ENCODE measurements around the gene PCOLCE2. TPM values are rescaled to one million over a fixed set of nuclear protein-coding genes. Genes with fewer than 3 reads are reported as not detected.

PCOLCE2 gene
- total RNA-seq, 1 experiment from 2014 or later, result 14.6 TPM

GRCh38 chr3:142934887-142935269, 46.0 kb upstream of the PCOLCE2 start:
- POLR2A ChIA-PET, result no interaction called here
- no peak for TF ChIP-seq POLR2AphosphoS5 (IDR thresholded peaks at IDR 0.05; ENCODE audit: low read depth, low read length)
- TF ChIP-seq, protein P1, sequence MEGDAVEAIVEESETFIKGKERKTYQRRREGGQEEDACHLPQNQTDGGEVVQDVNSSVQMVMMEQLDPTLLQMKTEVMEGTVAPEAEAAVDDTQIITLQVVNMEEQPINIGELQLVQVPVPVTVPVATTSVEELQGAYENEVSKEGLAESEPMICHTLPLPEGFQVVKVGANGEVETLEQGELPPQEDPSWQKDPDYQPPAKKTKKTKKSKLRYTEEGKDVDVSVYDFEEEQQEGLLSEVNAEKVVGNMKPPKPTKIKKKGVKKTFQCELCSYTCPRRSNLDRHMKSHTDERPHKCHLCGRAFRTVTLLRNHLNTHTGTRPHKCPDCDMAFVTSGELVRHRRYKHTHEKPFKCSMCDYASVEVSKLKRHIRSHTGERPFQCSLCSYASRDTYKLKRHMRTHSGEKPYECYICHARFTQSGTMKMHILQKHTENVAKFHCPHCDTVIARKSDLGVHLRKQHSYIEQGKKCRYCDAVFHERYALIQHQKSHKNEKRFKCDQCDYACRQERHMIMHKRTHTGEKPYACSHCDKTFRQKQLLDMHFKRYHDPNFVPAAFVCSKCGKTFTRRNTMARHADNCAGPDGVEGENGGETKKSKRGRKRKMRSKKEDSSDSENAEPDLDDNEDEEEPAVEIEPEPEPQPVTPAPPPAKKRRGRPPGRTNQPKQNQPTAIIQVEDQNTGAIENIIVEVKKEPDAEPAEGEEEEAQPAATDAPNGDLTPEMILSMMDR (IDR thresholded peaks at IDR 0.05), result no peak
- TF ChIP-seq TCF7L2 (IDR thresholded peaks at IDR 0.05; ENCODE audit: low read depth, low read length), result no peak
- no TSS peak for BruUV-seq (replicated peaks)
- Histone ChIP-seq H3K27me3 (ENCODE audit: control insufficient read depth, insufficient read depth, low read length) (no peaks in the 10 kb centered on the region), H3K36me3 (ENCODE audit: control insufficient read depth, insufficient read depth, low read length) (no peaks in the 10 kb centered on the region), H3K27ac (ENCODE audit: low read length) (no peak overlapping the region), H3K4me3 (ENCODE audit: low read depth in 2 of 2, low read length in 2 of 2) (no peak overlapping the region), H3K4me1 (ENCODE audit: control insufficient read depth, insufficient read depth, low read length) (no peaks in the 10 kb centered on the region), H3K9me3 (ENCODE audit: control insufficient read depth, insufficient read depth, low read depth, low read length) (no peaks in the 10 kb centered on the region)
- CTCF ChIA-PET, result no interaction called here
- intact Hi-C loops (cut with micrococcal nuclease; ENCODE audit: unreplicated experiment) (no loop called here), in situ Hi-C loops (cut with HindIII; ENCODE audit: low pct_unique_long_range_greater_than_20kb, low sequenced_read_pairs) (no loop called here)
- ATAC-seq (no peak), DNase-seq (ENCODE audit: low read depth, low spot score) (no peak)

GRCh38 chr3:142934128-142934886, 45.4 kb upstream of the PCOLCE2 start:
- Histone ChIP-seq H3K27me3 (ENCODE audit: control insufficient read depth, insufficient read depth, low read length) (no peaks in the 10 kb centered on the region), H3K27ac (ENCODE audit: low read length) (no peak overlapping the region), H3K4me1 (ENCODE audit: control insufficient read depth, insufficient read depth, low read length) (no peaks in the 10 kb centered on the region), H3K4me3 (ENCODE audit: low read depth in 2 of 2, low read length in 2 of 2) (no peak overlapping the region), H3K9me3 (ENCODE audit: control insufficient read depth, insufficient read depth, low read depth, low read length) (no peaks in the 10 kb centered on the region), H3K36me3 (ENCODE audit: control insufficient read depth, insufficient read depth, low read length) (no peaks in the 10 kb centered on the region)
- ATAC-seq, result no peak
- ChIA-PET POLR2A (interaction anchor here (0.6 kb wide), 1 partner anchor 40 kb away, joined by 3 read pairs; no protein-coding TSS in a partner anchor), CTCF (no interaction called here)
- BruUV-seq (replicated peaks), result no TSS peak
- intact Hi-C loops (cut with micrococcal nuclease; ENCODE audit: unreplicated experiment) (no loop called here), in situ Hi-C loops (cut with HindIII; ENCODE audit: low pct_unique_long_range_greater_than_20kb, low sequenced_read_pairs) (no loop called here)
- no peak for DNase-seq (ENCODE audit: low read depth, low spot score)
- TF ChIP-seq SIN3A (IDR thresholded peaks at IDR 0.05; ENCODE audit: borderline replicate concordance, insufficient read depth, low read depth, low read length) (no peak), TCF7L2 (IDR thresholded peaks at IDR 0.05; ENCODE audit: low read depth, low read length) (no peak), POLR2AphosphoS5 (IDR thresholded peaks at IDR 0.05; ENCODE audit: low read depth, low read length) (no peak)
- TF ChIP-seq, protein P2, sequence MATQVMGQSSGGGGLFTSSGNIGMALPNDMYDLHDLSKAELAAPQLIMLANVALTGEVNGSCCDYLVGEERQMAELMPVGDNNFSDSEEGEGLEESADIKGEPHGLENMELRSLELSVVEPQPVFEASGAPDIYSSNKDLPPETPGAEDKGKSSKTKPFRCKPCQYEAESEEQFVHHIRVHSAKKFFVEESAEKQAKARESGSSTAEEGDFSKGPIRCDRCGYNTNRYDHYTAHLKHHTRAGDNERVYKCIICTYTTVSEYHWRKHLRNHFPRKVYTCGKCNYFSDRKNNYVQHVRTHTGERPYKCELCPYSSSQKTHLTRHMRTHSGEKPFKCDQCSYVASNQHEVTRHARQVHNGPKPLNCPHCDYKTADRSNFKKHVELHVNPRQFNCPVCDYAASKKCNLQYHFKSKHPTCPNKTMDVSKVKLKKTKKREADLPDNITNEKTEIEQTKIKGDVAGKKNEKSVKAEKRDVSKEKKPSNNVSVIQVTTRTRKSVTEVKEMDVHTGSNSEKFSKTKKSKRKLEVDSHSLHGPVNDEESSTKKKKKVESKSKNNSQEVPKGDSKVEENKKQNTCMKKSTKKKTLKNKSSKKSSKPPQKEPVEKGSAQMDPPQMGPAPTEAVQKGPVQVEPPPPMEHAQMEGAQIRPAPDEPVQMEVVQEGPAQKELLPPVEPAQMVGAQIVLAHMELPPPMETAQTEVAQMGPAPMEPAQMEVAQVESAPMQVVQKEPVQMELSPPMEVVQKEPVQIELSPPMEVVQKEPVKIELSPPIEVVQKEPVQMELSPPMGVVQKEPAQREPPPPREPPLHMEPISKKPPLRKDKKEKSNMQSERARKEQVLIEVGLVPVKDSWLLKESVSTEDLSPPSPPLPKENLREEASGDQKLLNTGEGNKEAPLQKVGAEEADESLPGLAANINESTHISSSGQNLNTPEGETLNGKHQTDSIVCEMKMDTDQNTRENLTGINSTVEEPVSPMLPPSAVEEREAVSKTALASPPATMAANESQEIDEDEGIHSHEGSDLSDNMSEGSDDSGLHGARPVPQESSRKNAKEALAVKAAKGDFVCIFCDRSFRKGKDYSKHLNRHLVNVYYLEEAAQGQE (IDR thresholded peaks at IDR 0.05; ENCODE audit: insufficient read depth in 1 of 2, low read depth in 2 of 2, low read length in 1 of 2), result no peak
- TF ChIP-seq, protein P1 (IDR thresholded peaks at IDR 0.05), result no peak
